Testis (tissue), 3 donors: ENCODE results near the gene PRDM2. TPM values are rescaled to one million over a fixed set of nuclear protein-coding genes. Genes with fewer than 3 reads are reported as not detected.

ENCODE experiments used
- DNase-seq: peaks from one replicate; pipeline ENCODE4 v3.0.0-alpha.2; 2019
- H3K27ac ChIP-seq, 2 donors: fragments of 200-600 bp; sonication (generic); one replicate each; pipeline ENCODE4 v1.5.1; 2019
- H3K27me3 ChIP-seq: fragments of 200-600 bp; sonication (generic); one replicate; pipeline ENCODE4 v1.5.1; 2019
- H3K36me3 ChIP-seq: fragments of 200-600 bp; sonication (generic); one replicate; pipeline ENCODE4 v1.5.1; 2017; ENCODE audit warnings: low read depth; ENCODE audit errors: missing control alignments
- H3K4me1 ChIP-seq: fragments of 200-600 bp; sonication (generic); one replicate; pipeline ENCODE4 v1.5.1; 2019
- H3K4me3 ChIP-seq, 2 donors: fragments of 200-600 bp; sonication (generic); one replicate each; pipeline ENCODE4 v1.5.1; 2017 to 2019
- H3K9me3 ChIP-seq: fragments of 200-600 bp; sonication (generic); one replicate; pipeline ENCODE4 v1.5.1; 2017
- POLR2A ChIP-seq: fragments of 450-650 bp; IDR thresholded peaks from one replicate; pipeline ENCODE4 v1.6.1; 2017; ENCODE audit warnings: antibody characterized with exemption, mild to moderate bottlenecking, moderate library complexity
- WGBS, 2 donors: methylation state at CpG; one replicate each; pipeline ENCODE4 v1.1.5; 2018; 5-methylcytosine and 5-hydroxymethylcytosine counted together
- intact Hi-C: fragments of 100-400 bp; cut with DNase I; formaldehyde crosslinking; loops from one replicate; pipeline ENCODE4 v1.15.1; 2023; ENCODE audit warnings: low total_unique reads
- polyA plus RNA-seq: library from polyadenylated mRNA; stranded (reverse); fragments of 350-450 nt; fragmentation: Illumina TruSeq; extraction: RNeasy Lipid Tissue Mini Kit (QIAGEN cat#74804); gene quantifications from one replicate; pipeline ENCODE4 v1.2.3, GENCODE V29; 2014; ENCODE audit warnings: low read depth, low replicate concordance; ENCODE audit not compliant: insufficient read depth
- total RNA-seq, 2 donors: library from RNA; depleted of rRNA; stranded (reverse); fragments of >200 nt; gene quantifications; one replicate each; pipeline ENCODE4 v1.2.3, GENCODE V29; 2016
- TF ChIP-seq, protein P1 (sequence below), 3 experiments: fragments of 450-650 bp in 2 of 3; fragments of 200-600 bp in 1 of 3; sonication (generic) in 1 of 3; IDR thresholded peaks; one replicate each; pipeline ENCODE4 v1.5.1; 2016 to 2019; ENCODE audit warnings: antibody characterized with exemption in 3 of 3, mild to moderate bottlenecking in 2 of 3, moderate library complexity in 1 of 3

The PRDM2 gene
- total and polyA plus RNA-seq, 3 donors from 2014 or later = 43.5 to 75.1 (median 55.5) TPM

GRCh38 chr1:13784971-13785370, 85.0 kb downstream of the PRDM2 start:
- TF ChIP-seq POLR2A = no peak
- TF ChIP-seq, protein P1, sequence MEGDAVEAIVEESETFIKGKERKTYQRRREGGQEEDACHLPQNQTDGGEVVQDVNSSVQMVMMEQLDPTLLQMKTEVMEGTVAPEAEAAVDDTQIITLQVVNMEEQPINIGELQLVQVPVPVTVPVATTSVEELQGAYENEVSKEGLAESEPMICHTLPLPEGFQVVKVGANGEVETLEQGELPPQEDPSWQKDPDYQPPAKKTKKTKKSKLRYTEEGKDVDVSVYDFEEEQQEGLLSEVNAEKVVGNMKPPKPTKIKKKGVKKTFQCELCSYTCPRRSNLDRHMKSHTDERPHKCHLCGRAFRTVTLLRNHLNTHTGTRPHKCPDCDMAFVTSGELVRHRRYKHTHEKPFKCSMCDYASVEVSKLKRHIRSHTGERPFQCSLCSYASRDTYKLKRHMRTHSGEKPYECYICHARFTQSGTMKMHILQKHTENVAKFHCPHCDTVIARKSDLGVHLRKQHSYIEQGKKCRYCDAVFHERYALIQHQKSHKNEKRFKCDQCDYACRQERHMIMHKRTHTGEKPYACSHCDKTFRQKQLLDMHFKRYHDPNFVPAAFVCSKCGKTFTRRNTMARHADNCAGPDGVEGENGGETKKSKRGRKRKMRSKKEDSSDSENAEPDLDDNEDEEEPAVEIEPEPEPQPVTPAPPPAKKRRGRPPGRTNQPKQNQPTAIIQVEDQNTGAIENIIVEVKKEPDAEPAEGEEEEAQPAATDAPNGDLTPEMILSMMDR (IDR thresholded peaks at IDR 0.05) = no peak
- H3K4me1 ChIP-seq = peaks cover 23% of the 10 kb centered on the region
- no peaks in the 10 kb centered on the region for H3K27me3 ChIP-seq
- no peaks in the 10 kb centered on the region for H3K36me3 ChIP-seq
- H3K4me3 ChIP-seq = no peak overlapping the region
- intact Hi-C loops = no loop called here
- peak overlapping the region in 1 of 2 donors; percentile 11 for H3K27ac ChIP-seq
- 64 to 66% methylated on average over 5 of the region's 5 CpGs for WGBS, 2 donors
- H3K9me3 ChIP-seq = no peaks in the 10 kb centered on the region
- DNase-seq = no peak

DNA sequence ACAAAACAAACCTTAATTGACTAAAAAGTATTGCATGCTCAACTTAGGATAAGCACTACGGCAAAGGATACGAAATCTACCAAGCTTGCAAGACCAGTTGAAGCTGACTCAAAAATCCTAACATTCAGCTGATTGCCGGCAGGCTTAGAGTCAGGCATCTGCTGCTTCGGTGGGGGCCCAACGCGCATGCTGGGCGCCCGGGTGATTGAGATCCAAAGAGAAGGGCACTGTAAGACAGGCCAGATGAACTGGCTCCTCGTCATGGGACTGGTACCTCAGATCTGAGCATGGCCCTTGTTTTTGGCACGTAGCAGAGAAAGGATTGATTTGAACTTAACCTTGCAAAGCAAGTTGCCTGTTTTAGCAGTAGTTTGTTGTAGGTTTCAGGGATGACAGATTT, 86.6 kb downstream of the PRDM2 start:
- Histone ChIP-seq H3K9me3 (no peaks in the 10 kb centered on the region), H3K27ac (no peak overlapping the region), H3K36me3 (no peaks in the 10 kb centered on the region), H3K27me3 (no peaks in the 10 kb centered on the region), H3K4me3 (no peak overlapping the region), H3K4me1 (peaks cover 20% of the 10 kb centered on the region)
- 96 to 97% methylated on average over 10 of the region's 10 CpGs for WGBS, 2 donors
- DNase-seq = no peak
- TF ChIP-seq, protein P1 (IDR thresholded peaks at IDR 0.05) = no peak
- TF ChIP-seq POLR2A = no peak
- intact Hi-C loops = no loop called here

GRCh38 chr1:13788795-13789194, 88.8 kb downstream of the PRDM2 start:
- no peaks in the 10 kb centered on the region for H3K27me3 ChIP-seq
- DNase-seq = no peak
- H3K4me1 ChIP-seq = peaks cover 12% of the 10 kb centered on the region
- no peaks in the 10 kb centered on the region for H3K36me3 ChIP-seq
- TF ChIP-seq, protein P1 (IDR thresholded peaks at IDR 0.05) = no peak
- TF ChIP-seq POLR2A = no peak
- WGBS, 2 donors = 86 to 96% methylated on average over 3 to 6 of the region's 6 CpGs
- H3K27ac ChIP-seq = no peak overlapping the region
- no peak overlapping the region for H3K4me3 ChIP-seq
- intact Hi-C loops = no loop called here
- no peaks in the 10 kb centered on the region for H3K9me3 ChIP-seq

DNA sequence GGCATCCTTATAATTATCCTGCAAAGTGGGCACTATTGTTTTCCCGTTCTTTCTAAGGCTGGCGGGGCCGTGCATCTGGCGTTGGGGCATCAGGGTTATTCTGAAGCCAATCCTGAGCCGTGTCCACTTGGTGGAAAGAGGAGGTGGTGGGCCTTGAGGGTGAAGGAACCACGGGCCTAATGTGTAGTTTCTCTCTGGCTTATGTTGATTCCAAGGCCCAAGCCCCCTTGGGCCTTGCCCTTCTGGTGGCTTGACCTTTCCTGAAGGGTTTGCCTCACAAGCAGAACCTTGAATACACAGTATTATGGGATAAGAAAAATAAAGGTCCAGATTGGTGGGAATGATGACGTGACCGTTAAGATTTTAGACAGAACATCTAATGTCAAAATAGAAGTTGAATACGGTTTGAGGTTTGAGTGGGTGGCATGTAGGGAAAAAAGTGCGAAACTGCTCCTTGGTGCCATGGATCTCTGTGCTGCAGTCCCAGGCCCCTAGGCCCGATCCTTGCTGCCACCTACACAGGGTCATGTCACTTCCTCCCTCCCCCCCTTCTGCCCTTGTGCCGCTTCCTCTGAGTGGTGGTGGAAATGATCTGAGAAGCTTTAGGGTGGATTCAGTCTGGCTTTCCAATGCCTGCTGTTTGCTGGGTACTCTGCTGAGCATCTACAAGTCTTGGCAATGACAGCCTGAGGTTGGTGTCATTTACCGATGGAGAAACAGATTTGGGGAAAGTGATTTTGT, 90.5 kb downstream of the PRDM2 start:
- intact Hi-C loops = no loop called here
- Histone ChIP-seq H3K36me3 (no peaks in the 10 kb centered on the region), H3K9me3 (no peaks in the 10 kb centered on the region), H3K27me3 (no peaks in the 10 kb centered on the region), H3K4me3 (no peak overlapping the region), H3K27ac (no peak overlapping the region), H3K4me1 (no peaks in the 10 kb centered on the region)
- TF ChIP-seq, protein P1 (IDR thresholded peaks at IDR 0.05) = no peak
- no peak for TF ChIP-seq POLR2A
- WGBS, 2 donors = 89 to 92% methylated on average over 13 of the region's 13 CpGs
- DNase-seq = no peak

- WGBS, 2 donors = 87 to 94% methylated on average over 6 of the region's 6 CpGs
- no peaks in the 10 kb centered on the region for H3K4me1 ChIP-seq
- no peak for DNase-seq
- H3K36me3 ChIP-seq = no peaks in the 10 kb centered on the region
- no peaks in the 10 kb centered on the region for H3K27me3 ChIP-seq
- TF ChIP-seq POLR2A = no peak
- TF ChIP-seq, protein P1 (IDR thresholded peaks at IDR 0.05) = no peak
- H3K9me3 ChIP-seq = no peaks in the 10 kb centered on the region
- intact Hi-C loops = no loop called here
- no peak overlapping the region for H3K4me3 ChIP-seq
- H3K27ac ChIP-seq = no peak overlapping the region
These were observed 92.4 kb downstream of the PRDM2 start for GRCh38 chr1:13792419-13792818.
